ENCODE results near the gene B3GALT6. TPM values are rescaled to one million over a fixed set of nuclear protein-coding genes. Genes with fewer than 3 reads are reported as not detected.

The B3GALT6 gene
- total RNA-seq, 1 experiment from 2014 or later, result 24.6 TPM

DNA sequence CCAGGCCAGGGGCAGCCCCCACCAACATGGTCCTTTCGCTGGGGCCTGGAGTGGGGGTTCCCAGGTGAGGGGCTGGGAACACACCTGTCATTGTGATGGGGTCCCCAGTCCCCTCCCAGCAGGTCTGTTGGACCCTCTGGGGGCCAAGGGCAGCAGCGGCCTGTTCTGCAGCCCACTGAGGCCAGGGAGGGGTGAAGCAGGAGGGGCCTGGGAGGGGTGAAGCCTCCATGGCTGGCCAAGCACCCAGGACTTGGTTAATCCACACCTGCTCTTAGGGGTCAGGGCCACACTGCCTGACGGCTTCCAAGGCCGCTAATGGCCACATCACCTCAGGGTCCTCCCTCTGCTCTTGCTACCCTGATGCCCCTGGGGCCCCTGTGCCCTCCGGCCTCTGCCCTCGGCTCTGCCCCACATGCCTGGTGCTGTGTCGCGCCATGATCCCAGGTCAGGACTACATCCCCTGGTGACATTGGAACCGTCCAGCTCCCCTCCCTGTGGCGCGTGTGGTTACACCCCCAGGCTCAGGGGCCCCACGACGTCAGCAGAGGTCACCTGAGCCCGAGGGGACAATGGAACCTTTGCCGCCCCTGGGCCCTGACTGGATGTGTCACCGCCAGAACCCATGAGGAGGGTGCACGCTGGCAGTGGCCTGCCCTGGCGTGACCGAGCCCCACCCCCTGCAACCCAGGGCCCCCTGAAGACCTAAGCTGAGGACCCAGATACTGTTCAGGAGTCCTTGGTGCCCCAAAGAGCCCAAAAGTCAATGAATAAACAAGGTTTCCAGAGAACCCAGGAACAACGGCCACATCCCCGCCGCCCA is 32.7 kb upstream of the B3GALT6 start:
- Mint-ChIP-seq H3K27me3 (ENCODE audit: insufficient read depth, unreplicated experiment) (no peaks in the 10 kb centered on the region), H3K4me1 (ENCODE audit: insufficient read depth, unreplicated experiment) (no peaks in the 10 kb centered on the region), H3K36me3 (ENCODE audit: insufficient read depth, unreplicated experiment) (no peaks in the 10 kb centered on the region), H3K9me3 (ENCODE audit: unreplicated experiment) (peaks cover 9% of the 10 kb centered on the region), H3K4me3 (ENCODE audit: unreplicated experiment) (no peak overlapping the region), H3K27ac (ENCODE audit: low read depth, unreplicated experiment) (no peak overlapping the region)
- ChIA-PET POLR2A (interaction anchor here (0.6 kb wide), 1 partner anchor 82 kb away, joined by 3 read pairs; no protein-coding TSS in a partner anchor), CTCF (no interaction called here)
- no TSS peak for BruUV-seq (replicated peaks)
- intact Hi-C loops (cut with micrococcal nuclease), result no loop called here
- TF ChIP-seq CTCF (IDR thresholded peaks at IDR 0.05; ENCODE audit: unreplicated experiment), result no peak
- no peak for DNase-seq (ENCODE audit: unreplicated experiment)

- Mint-ChIP-seq H3K36me3 (ENCODE audit: insufficient read depth, unreplicated experiment) (no peaks in the 10 kb centered on the region), H3K9me3 (ENCODE audit: unreplicated experiment) (no peaks in the 10 kb centered on the region), H3K4me3 (ENCODE audit: unreplicated experiment) (no peak overlapping the region), H3K27me3 (ENCODE audit: insufficient read depth, unreplicated experiment) (no peaks in the 10 kb centered on the region), H3K27ac (ENCODE audit: low read depth, unreplicated experiment) (no peak overlapping the region), H3K4me1 (ENCODE audit: insufficient read depth, unreplicated experiment) (no peaks in the 10 kb centered on the region)
- CTCF ChIA-PET, result interaction anchor here (0.7 kb wide), 1 partner anchor 398 kb away, joined by 3 read pairs; no protein-coding TSS in a partner anchor
- intact Hi-C loops (cut with micrococcal nuclease), result no loop called here
- BruUV-seq (replicated peaks), result no TSS peak
- POLR2A ChIA-PET, result no interaction called here
- DNase-seq (ENCODE audit: unreplicated experiment), result no peak
- no peak for TF ChIP-seq CTCF (IDR thresholded peaks at IDR 0.05; ENCODE audit: unreplicated experiment)
Measured at GRCh38 chr1:1199961-1200875, 31.8 kb upstream of the B3GALT6 start.

- no TSS peak for BruUV-seq (replicated peaks)
- no peak overlapping the region for H3K27ac Mint-ChIP-seq (ENCODE audit: low read depth, unreplicated experiment)
- H3K4me3 Mint-ChIP-seq (ENCODE audit: unreplicated experiment), result no peak overlapping the region
- no peaks in the 10 kb centered on the region for H3K27me3 Mint-ChIP-seq (ENCODE audit: insufficient read depth, unreplicated experiment)
- no peaks in the 10 kb centered on the region for H3K36me3 Mint-ChIP-seq (ENCODE audit: insufficient read depth, unreplicated experiment)
- no peak for TF ChIP-seq CTCF (IDR thresholded peaks at IDR 0.05; ENCODE audit: unreplicated experiment)
- DNase-seq (ENCODE audit: unreplicated experiment), result no peak
- H3K4me1 Mint-ChIP-seq (ENCODE audit: insufficient read depth, unreplicated experiment), result no peaks in the 10 kb centered on the region
- ChIA-PET CTCF (interaction anchor here (0.7 kb wide), 1 partner anchor 397 kb away, joined by 3 read pairs; no protein-coding TSS in a partner anchor), POLR2A (no interaction called here)
- intact Hi-C loops (cut with micrococcal nuclease), result no loop called here
- no peaks in the 10 kb centered on the region for H3K9me3 Mint-ChIP-seq (ENCODE audit: unreplicated experiment)
Measured at GRCh38 chr1:1200876-1201810, 30.9 kb upstream of the B3GALT6 start.
